Right ventricle myocardium superior (tissue), 1 donor: ENCODE measurements around the gene ALKBH1. TPM values are rescaled to one million over a fixed set of nuclear protein-coding genes. Genes with fewer than 3 reads are reported as not detected.
"Not testable (repeated sequence)": the region's sequence is repeated elsewhere in the genome, so short reads cannot be mapped to it uniquely, and the experiment has no call there.

ENCODE experiments used
- ATAC-seq: fragments of 200-7000 bp; cut with Tn5 transposase; one replicate; pipeline ENCODE4 v1.9.1; 2020; ENCODE audit warnings: mild to moderate bottlenecking; ENCODE audit not compliant: poor library complexity
- DNase-seq: peaks from one replicate; pipeline ENCODE4 v3.0.0-alpha.2; 2020
- intact Hi-C: fragments of 100-400 bp; cut with DNase I; formaldehyde crosslinking; loops from one replicate; pipeline ENCODE4 v1.11.2; 2022
- total RNA-seq: library from RNA; stranded (reverse); fragmentation: NEBNext Ultra II Directional; extraction: Animal tissue kit (Norgen Biotek cat#: 25700); gene quantifications from one replicate; pipeline ENCODE4 v1.2.1, GENCODE V29; 2021
- donor health status: DM: no; HTN: yes; CAD: no; lungs with severe emphysema.

ALKBH1 gene
- total RNA-seq, 1 donor from 2014 or later = 12.1 TPM

DNA sequence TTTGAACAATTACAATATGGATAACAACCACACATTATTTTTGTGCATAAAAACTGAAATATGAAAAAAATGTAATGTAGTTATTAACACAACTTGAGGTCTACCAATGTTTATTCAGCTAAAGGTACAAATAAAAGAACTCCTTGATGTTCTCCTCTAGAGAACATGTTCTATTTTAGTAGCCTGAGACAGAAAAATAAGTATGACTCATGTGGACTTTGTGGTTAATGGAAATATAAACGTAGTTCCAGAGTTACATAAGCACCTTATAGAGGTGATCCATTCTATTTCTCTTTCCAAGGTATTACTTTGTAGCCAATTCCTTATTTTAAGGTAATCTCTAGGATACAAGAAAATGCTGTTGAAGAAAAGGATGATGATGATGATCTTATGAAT lies 25.7 kb downstream of the ALKBH1 start:
- intact Hi-C loops = no loop called here
- ATAC-seq (peak; percentile 51), DNase-seq (no peak)

DNA sequence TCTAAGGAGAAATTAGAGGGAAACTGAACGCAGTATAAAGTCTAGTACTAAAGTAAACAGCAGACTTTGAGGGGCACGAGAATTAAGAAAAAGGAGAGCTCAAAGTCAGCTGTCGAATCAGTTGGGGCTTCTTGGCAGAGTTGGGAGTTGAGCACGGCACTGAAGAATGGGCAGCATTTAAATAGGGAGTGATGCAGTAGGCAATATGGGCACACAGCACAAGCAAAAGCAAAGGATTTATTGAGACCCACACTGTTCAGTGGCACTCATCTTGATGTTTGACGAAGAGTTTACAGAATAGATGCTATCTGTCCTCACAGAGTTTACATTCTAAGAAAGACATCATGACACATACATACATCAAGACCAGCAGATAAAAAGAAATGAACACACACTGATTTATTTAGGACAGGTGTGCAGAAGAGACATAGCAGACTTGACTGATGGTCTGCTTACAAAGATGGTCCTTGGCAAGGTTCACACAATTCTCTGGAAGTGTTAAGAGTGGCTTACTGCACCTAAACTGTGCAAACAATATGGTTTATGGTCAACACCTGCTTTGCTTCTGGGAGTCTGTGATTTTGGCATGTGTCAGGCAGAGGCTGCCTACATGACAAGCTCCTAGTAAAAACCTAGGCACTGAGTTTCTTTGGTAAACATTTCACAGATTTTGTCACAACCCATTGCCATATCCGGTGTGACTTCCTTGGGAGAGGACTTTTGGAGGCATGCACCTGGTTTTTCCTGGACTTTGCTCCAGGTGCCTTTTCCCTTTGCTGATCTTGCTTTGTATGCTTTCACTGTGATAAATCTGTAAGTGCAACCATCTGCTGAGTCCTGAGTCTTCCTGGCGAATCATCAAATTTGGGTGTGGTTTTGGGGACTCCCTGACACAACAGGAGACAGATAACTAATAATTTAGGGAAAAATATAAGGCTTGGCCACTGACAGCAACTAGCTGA lies 26.3 kb downstream of the ALKBH1 start:
- DNase-seq (no peak), ATAC-seq (peak; percentile 34)
- intact Hi-C loops = no loop called here

DNA sequence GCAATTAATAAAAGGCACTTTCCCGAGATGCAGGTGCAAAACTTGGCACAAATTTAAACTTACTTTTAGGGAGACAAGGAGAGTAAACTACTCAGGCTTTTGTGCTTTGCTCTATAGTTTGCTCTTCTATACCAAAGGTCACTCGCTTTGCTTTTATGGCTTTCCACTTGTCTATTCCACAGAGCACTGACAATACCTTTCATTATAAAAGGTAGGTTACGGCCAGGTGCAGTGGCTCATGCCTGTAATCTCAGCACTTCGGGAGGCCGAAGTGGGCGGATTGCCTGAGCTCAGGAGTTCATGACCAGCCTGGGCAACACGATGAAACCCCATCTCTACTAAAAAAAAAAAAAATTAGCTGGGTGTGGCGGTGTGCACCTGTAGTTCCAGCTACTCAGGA lies 32.9 kb downstream of the ALKBH1 start:
- ATAC-seq (no peak), DNase-seq (no peak)
- intact Hi-C loops = no loop called here

DNA sequence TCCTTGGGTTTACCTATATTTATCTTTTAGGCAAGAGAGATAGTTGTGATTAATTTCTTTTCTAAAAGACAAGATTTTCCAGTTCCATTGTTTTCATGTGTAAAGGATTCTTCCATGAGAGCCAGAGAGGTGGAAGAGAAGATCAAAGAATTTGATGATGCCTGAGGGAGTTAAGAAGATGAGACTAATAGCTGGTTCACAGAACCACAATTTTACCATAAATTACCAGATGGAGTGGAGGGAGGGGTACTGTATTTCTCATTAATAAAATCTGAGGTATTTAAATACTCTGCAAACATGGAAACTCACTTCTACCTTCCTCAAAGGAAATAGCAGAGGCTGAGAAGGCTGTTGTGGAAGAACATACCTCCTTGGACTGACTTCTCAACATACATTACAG lies 34.6 kb downstream of the ALKBH1 start:
- intact Hi-C loops = no loop called here
- ATAC-seq = no peak
- no peak for DNase-seq

DNA sequence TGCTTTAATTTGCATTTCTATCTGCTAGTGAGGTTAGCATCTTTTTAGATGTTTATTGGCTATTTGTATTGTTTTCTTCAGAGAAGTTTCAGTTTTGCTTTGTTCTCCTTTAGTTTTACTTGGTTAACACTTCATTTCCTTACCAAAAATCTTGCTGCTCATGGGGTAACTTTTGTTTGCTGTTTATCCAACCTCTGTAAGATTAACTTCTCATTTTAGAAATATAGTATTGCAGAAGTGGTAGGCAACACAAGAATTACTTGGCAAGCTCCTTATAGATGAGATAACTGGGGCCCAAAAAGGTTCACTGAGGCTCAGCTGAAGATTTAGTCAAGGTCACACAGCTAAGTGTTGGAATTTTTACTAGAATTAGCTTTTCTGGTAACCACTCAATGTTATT lies 40.5 kb downstream of the ALKBH1 start:
- ATAC-seq (peak; percentile 12), DNase-seq (no peak)
- intact Hi-C loops = no loop called here

DNA sequence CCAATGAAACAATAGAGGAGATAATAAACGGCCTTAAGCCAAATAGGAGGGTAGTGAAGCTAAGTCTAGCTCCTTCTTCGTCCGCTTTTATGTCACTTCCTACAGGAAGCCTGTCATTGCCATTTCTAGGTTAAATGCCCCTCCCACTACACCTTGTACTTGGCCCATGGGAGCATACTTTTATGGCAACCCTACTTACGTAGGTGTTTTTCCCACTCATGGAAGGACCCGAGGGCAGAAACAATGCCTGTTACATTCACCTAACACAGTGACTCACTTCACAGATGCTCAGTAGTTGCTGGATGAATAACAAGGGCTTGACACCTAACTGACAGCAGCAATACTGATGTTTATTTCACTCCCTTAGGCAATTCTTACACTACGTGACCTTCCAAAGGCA lies 44.5 kb downstream of the ALKBH1 start:
- no peak for DNase-seq
- intact Hi-C loops = no loop called here
- ATAC-seq = no peak

DNA sequence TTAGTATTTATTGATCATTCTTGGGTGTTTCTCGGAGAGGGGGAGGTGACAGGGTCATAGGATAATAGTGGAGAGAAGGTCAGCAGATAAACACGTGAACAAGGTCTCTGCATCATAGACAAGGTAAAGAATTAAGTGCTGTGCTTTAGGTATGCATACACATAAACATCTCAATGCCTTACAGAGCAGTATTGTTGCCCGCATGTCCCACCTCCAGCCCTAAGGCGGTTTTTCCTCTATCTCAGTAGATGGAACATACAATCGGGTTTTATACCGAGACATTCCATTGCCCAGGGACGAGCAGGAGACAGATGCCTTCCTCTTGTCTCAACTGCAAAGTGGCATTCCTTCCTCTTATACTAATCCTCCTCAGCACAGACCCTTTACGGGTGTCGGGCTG lies 46.3 kb downstream of the ALKBH1 start:
- intact Hi-C loops, ATAC-seq, DNase-seq: not testable (repeated sequence)

DNA sequence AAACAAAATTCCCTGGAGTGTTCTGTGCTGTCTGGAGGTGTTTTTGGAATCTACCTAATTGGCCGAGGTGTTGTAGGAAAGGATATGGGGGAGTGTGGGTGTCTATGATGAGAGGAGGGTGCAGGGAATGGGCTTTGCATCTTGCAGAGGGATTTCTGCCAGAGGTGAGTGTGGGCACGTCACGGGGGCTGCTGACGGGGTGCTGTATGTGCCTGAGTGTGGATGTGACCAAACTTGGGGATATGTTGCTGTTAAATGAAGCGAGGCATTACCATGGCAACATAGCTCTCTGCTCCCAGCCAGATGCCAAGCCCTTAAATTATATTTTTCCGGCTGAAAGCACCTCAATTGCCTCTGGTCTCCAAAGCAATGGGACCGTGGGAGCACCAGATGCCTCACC lies 47.1 kb downstream of the ALKBH1 start:
- ATAC-seq (no peak), DNase-seq (no peak)
- intact Hi-C loops = no loop called here

DNA sequence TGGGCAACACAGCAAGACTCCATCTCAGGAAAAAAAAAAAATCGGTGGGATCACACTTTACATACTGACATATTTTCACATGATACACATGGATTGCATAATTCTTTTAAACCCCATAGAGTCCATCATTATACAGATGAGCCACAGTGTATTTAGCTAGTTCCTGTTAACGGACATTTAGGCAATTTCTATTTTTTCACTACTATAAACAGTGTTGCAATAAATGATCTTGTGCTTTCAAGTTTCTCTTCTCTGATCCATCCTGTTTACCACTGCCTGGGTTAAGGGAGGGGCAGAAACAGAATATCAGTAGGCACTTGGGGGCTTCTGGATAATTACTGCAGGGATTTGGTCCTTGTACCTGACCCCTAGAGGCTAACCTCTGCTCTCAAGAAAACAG lies 48.0 kb downstream of the ALKBH1 start:
- DNase-seq (no peak), ATAC-seq (peak; percentile 23)
- intact Hi-C loops = loop anchor here (5.0 kb wide), 1 partner anchor 47 kb away; the partner anchor contains the start of genes ALKBH1 and SLIRP

DNA sequence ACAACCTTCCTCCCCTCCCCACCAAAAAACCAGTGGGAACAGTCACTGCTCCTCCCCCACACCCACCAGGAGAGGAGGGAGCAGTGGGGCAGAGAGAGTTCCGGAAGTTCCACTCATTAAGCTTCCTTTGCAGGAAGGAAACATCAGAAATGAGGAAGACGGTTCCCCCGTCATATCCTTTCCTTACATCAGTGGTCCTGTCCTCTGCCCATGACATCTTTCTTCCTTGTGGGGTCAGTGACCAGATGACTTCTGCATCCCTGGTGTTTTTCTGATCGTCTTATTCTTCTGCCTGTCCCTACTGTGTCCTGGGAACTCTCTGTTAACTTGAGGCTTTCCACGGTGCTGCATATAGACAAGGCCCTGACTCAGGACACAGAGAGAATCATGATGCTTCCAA lies 50.5 kb downstream of the ALKBH1 start:
- intact Hi-C loops = loop anchor here (5.0 kb wide), 1 partner anchor 50 kb away; the partner anchor contains the start of genes ALKBH1 and SLIRP
- peak; percentile 27 for ATAC-seq
- DNase-seq = no peak

DNA sequence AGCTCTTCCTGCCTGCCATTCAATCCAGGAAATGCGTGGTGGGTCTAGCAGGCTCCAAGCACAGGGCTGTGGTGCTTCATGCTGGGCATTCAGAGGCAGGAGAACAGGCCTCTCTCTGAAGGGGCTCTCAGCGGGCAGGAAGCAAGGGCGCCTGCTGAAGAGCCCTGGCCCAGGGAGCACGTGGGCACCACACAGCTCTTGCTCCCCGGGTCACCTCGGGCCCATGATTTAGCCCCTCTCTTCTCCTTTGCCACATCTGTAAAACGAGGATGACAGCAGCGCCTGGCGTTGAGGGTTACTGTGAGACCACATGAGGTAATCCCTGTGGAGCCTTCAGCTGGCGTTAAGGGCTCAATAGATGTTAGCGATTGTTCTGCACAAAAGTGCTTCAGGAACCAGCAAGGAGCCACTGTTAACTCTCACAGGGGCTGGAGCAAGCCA lies 53.8 kb downstream of the ALKBH1 start:
- ATAC-seq = no peak
- DNase-seq = no peak
- intact Hi-C loops = no loop called here

DNA sequence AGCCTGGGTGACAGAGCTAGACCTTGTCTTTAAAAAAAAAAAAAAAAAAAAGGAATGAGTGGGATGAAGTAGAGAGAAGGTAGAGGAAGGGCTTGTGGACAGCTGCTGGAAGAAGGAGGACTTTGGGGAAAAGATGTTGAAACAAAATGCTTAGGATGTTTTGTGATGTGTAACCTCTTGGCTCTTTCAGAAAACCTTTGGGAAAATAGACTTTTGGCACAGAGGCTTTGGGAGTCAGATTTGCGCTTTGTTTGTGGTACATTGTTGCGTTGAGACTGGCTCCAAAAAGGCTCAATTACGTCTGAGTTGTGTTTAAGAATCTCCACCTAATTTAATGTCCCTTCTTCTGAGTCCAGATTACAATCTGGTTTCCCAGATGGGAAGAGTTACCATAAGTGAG lies 58.5 kb downstream of the ALKBH1 start:
- no peak for DNase-seq
- ATAC-seq = no peak
- intact Hi-C loops = no loop called here

DNA sequence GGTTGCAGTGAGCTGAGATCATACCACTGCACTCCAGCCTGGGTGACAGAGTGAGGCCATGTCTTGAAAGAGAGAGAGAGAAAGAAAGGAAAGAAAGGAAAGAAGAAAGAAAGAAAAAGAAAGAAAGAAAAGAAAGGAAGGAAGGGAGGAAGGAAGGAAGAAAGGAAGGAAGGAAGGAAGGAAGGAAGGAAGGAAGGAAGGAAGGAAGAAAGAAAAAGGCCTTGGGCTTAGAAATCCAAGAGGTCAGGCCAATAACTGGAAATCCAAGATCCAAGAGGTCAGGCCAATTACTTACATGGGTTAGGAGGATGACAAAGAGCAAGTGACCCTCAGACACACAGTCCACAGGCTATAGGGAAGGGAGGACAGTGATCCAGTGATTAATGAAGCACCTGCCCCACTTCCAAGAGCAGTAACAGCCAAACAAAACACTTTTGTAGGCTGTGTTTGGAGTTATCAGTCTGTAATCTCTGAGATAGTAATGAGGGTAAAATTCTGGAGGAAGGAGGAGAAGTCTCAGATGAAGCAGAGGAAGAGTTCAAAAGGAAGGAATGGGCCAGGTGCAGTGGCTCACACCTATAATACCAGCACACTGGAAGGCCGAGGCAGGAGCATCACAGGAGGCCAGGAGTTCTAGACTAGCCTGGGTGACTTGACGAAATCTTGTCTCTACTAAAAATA lies 59.2 kb downstream of the ALKBH1 start:
- ATAC-seq (no peak), DNase-seq (no peak)
- intact Hi-C loops = no loop called here

DNA sequence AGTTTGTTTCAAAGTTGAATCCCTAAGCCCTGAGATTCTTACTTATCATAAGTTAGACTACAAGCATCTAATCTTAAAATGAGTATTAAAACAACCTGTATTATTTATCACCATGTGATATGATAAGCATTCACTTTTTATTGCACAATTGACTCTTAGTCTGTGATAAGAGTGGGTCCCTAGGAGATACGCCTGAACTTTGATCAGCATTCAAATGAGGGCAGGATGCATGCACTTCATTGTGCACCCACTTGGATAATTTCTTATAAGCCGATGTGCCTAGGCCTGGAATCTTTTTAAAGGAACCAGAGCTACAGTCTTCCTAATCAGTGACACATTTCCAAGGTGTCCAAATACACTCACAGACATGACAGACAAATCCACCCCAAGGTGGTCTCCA lies 60.0 kb downstream of the ALKBH1 start:
- intact Hi-C loops = no loop called here
- ATAC-seq (no peak), DNase-seq (no peak)

DNA sequence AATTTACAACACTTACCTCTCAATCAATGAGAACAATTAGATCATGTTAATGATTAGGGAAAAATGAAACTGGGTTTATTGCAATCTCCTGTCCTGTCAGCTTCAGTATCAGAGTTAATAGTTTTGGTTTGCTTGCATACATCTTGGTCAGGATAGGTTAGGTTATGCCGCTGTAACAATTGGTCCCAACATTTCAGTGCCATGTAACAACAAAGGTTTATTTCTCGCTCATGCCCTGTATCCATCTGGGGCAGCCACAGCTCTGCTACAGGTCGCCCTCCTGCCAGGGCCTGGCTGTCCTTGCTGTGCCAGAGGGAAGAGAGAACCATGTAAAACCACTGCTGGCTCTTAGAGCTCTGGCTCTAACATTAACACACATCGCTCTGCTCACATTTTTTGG lies 60.9 kb downstream of the ALKBH1 start:
- intact Hi-C loops = no loop called here
- DNase-seq (no peak), ATAC-seq (no peak)

DNA sequence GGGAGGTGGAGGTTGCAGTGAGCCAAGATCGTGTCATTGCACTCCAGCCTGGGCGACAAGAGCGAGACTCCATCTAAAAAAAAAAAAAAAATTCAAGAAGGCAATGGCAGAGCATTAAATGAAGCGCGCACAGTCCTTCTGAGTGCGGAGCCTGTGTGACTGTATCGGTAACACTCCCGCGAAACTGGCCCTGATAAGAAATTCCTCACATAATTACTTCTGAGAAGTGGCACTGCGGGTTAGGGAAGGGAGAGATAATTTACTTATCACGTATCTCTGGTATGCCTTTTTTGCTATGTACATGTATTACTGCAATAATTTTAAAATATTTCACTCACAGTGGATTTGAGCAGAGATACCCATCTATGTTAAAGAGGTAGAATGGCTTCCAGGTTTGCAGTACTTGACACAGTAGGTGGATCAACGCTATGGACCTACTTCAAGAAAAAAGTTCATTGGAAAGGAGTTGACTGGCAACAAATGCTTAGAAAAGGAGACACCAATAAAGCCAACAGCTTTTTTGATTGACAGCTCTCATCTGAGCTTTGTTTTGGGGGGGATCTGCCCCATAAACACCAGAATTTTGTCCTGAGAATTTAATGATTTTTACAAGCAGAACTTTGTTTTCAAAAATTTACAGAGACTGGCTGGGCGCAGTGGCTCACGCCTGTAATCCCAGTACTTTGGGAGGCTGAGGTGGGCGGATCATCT lies 62.1 kb downstream of the ALKBH1 start:
- DNase-seq = no peak
- intact Hi-C loops = no loop called here
- no peak for ATAC-seq

DNA sequence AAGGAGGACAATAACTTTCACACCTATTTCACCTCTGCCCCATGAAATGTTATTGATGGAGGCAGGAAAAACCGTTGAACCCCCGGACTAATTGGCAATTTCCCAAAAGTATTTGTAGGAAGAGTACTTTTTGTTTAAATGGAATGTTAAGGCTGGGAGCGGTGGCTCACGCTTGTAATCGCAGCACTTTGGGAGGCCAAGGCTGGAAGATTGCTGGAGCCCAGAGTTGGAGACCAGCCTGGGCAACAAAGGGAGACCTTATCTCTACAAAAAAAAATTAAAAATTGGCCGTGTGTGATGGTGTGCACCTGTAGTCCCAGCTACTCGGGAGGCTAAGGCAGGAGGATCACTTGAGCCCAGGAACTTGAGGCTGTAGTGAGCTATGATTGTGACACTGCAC lies 65.4 kb downstream of the ALKBH1 start:
- DNase-seq (no peak), ATAC-seq (no peak)

DNA sequence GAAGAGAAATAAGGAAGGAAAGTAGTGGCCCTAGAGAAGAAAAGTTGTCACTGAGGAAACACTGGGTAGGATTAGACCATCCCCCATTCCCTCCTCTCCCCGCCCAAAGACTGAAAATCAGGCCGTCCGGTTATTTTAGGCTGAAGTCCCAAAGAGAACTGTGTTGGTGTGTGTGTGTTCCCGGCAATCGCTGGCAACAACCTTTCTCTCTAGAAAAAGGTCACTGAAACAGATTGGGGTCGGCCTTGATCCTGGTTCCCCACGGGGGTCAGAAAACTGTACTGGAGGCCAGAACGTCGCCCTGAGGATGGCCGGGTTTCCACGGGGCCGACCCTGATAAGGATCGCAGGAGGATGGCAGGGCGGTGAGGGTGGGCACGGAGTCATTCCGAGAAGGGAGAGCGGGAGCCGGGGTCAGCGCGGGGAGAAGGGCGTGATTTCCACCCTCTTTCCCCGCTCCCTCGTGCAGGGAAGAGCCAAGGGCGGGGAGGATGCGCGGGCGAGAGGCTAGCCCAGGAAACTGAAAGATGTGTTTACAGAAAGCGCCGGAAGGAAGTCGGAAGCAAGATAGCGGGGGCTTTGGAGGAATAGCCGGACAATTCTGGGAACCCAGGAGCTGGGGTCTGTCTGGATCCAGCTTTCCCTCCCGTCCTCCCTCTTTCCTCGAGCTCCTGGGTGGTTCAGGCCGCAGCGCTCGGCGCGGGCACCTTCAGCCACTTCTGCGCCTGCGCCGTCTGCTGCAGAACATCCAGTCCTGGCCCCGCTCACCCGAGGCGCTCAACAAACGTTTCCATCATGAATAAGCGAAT lies 66.1 kb downstream of the ALKBH1 start:
- intact Hi-C loops = no loop called here
- DNase-seq (peak; percentile 91), ATAC-seq (peak; percentile 95)

More for the DNA sequence above, 65.4 kb downstream of the ALKBH1 start:
- intact Hi-C loops = no loop called here
